ENCODE measurements around the gene KRTCAP2.

DNA sequence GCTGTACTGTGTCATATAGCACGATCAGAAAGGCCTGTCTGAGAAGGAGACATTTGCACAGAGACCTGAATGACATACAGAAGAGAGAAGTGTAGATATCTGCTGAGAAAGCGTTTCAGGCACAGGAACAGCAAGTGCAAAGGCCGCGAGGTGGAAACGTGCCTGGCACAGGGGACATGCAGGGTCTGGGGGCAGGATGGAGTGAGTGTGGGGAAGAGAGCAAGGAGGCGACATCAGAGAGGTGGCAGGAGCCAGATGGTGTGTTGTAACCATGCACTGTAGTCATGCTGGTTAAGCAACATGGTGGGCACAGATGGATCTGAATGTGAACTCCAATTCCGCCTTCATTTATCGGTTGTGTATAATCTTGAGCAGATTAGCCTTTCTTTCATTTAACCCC lies 13.0 kb downstream of the KRTCAP2 start:
- TF ChIP-seq POLR2A (IDR thresholded peaks at IDR 0.05) = no peak
- TF ChIP-seq, protein P1, sequence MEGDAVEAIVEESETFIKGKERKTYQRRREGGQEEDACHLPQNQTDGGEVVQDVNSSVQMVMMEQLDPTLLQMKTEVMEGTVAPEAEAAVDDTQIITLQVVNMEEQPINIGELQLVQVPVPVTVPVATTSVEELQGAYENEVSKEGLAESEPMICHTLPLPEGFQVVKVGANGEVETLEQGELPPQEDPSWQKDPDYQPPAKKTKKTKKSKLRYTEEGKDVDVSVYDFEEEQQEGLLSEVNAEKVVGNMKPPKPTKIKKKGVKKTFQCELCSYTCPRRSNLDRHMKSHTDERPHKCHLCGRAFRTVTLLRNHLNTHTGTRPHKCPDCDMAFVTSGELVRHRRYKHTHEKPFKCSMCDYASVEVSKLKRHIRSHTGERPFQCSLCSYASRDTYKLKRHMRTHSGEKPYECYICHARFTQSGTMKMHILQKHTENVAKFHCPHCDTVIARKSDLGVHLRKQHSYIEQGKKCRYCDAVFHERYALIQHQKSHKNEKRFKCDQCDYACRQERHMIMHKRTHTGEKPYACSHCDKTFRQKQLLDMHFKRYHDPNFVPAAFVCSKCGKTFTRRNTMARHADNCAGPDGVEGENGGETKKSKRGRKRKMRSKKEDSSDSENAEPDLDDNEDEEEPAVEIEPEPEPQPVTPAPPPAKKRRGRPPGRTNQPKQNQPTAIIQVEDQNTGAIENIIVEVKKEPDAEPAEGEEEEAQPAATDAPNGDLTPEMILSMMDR (IDR thresholded peaks at IDR 0.05) = no peak
